KBM-7 (cell line): ENCODE data around the gene NPIPA2.
"Not testable (repeated sequence)": the region's sequence is repeated elsewhere in the genome, so short reads cannot be mapped to it uniquely, and the experiment has no call there.

Experiments
- DNase-seq: peaks from one replicate; pipeline ENCODE4 v3.0.0-alpha.2; 2015
- in situ Hi-C: fragments of 300-500 bp; cut with MboI; formaldehyde crosslinking; loops from 2 replicates; pipeline ENCODE4 v1.14.3; 2020; ENCODE audit warnings: low sequenced_read_pairs, low pct_unique_long_range_greater_than_20kb, mixed read lengths

Gene NPIPA2

DNA sequence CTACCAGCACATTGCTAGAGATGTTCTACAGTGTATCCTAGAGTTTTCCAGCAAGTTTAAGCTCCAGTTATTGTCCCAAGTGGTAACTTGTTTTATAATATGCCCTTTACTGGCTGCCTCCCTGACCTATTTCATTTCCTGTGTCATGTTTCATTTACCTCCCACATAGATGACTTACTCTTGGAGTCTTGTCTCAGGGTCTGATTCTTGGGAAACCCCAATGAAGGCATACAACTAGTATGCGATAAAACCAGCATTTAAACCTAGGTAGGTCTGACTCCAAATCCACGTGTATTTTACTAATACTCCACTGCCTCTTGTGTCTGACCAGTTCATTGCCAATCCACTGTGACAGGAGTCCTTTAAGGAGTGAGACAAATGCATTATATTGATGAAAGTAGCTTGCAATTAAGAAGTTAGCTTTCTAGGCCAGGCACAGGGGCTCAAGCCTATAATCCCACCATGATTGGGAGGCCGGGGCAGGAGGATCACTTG, 64.9 kb downstream of the NPIPA2 start:
- DNase-seq, in situ Hi-C loops: not testable (repeated sequence)

DNA sequence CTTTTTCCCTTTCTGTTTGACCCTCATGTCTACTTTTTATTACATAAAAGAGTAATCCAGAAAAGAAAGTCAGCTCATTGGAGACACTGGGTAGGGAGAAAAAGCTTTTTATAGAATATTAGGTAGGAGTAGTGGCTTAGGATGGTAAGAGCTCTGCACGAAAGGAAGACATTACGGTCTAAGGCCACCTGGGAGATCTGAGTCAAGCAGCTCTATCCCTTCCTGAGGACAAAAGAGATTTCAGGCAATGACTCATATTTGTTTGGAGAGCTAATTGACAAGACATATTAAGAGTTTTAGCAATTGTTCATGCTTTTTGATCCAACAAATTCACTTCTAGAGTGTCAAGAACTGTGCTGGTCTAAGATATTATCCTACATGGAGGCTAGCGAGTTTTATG, 71.6 kb downstream of the NPIPA2 start:
- DNase-seq, in situ Hi-C loops: not testable (repeated sequence)
